GM12878 (cell line): ENCODE data around the gene SNCB. TPM values are rescaled to one million over a fixed set of nuclear protein-coding genes. Genes with fewer than 3 reads are reported as not detected.

Experiments
- ATAC-seq: fragments of 200-7000 bp; cut with Tn5 transposase; 3 replicates; pipeline ENCODE4 v1.9.1; 2020; ENCODE audit warnings: mild to moderate bottlenecking, moderate library complexity
- BruUV-seq: library from RNA; stranded (reverse); fragments of 400-500 nt; replicated peaks from 2 replicates; lab custom pipeline; 2021; lab: Mats Ljungman, UMichigan
- CTCF ChIA-PET: fragments of 300-600 bp; sonication (Branson Sonifier 250); formaldehyde crosslinking; extraction: SDS; loops from one replicate; lab custom pipeline; 2021; ENCODE audit warnings: inconsistent platforms; lab: Yijun Ruan, JAX
- POLR2A ChIA-PET: fragments of 350-600 bp; formaldehyde crosslinking; extraction: SDS; loops from one replicate; lab custom pipeline; 2021; ENCODE audit warnings: inconsistent platforms; lab: Charles Lee
- RAD21 ChIA-PET: fragments of 300-600 bp; sonication (Branson Sonifier 250); formaldehyde crosslinking; loops from one replicate; lab custom pipeline; 2023; ENCODE audit warnings: antibody characterized with exemption; ENCODE audit not compliant: unreplicated experiment; lab: Charles Lee
- SMC1A ChIA-PET: fragments of 300-600 bp; sonication (Branson Sonifier 250); formaldehyde crosslinking; loops from one replicate; lab custom pipeline; 2023; ENCODE audit not compliant: unreplicated experiment, uncharacterized antibody; lab: Charles Lee
- DNase-seq: peaks from one replicate; pipeline ENCODE4 v3.0.0-alpha.2; 2011; ENCODE audit warnings: low read depth, low spot score
- FAIRE-seq: peaks from 3 replicates; lab custom pipeline; 2011; peaks lifted over from hg19 to GRCh38; lab: Jason Lieb, UNC
- H2AFZ ChIP-seq: 2 replicates; pipeline ENCODE4 v1.6.0; 2011; ENCODE audit warnings: low read depth, low read length, control low read depth; ENCODE audit not compliant: control insufficient read depth
- H3K27ac ChIP-seq: 2 replicates; pipeline ENCODE4 v1.5.1; 2011; ENCODE audit warnings: control low read depth; ENCODE audit not compliant: control insufficient read depth, insufficient read depth
- H3K27me3 ChIP-seq, 2 experiments: replicated peaks in 1 of 2; 2 replicates each; pipeline versions ENCODE4 v1.6.0 to v1.6.1; 2011; ENCODE audit warnings: low read length in 1 of 2; ENCODE audit not compliant: control insufficient read depth in 2 of 2, insufficient read depth in 2 of 2
- H3K36me3 ChIP-seq, 2 experiments: 2 replicates each; pipeline ENCODE4 v1.5.1; 2011; ENCODE audit warnings: low read length in 1 of 2; ENCODE audit not compliant: control insufficient read depth in 2 of 2, insufficient read depth in 2 of 2
- H3K4me1 ChIP-seq: 2 replicates; pipeline ENCODE4 v1.6.1; 2011; ENCODE audit warnings: mild to moderate bottlenecking, low read length, moderate library complexity, mixed read lengths; ENCODE audit not compliant: control insufficient read depth, insufficient read depth
- H3K4me2 ChIP-seq: 2 replicates; pipeline ENCODE4 v1.6.0; 2011; ENCODE audit warnings: control low read depth; ENCODE audit not compliant: control insufficient read depth, insufficient read depth
- H3K4me3 ChIP-seq: fragments of 200-600 bp; sonication (generic); 2 replicates; pipeline ENCODE4 v1.5.1; 2016
- H3K79me2 ChIP-seq: 2 replicates; pipeline ENCODE4 v1.6.0; 2011; ENCODE audit warnings: low read length; ENCODE audit not compliant: control insufficient read depth, insufficient read depth
- H3K9ac ChIP-seq: 2 replicates; pipeline ENCODE4 v1.8.0; 2011; ENCODE audit warnings: low read length, control low read depth, mixed read lengths; ENCODE audit not compliant: control insufficient read depth, insufficient read depth
- H3K9me3 ChIP-seq: replicated peaks from 3 replicates; pipeline ENCODE4 v1.5.1; 2011; ENCODE audit warnings: mild to moderate bottlenecking, low read length; ENCODE audit not compliant: control insufficient read depth, insufficient read depth
- H4K20me1 ChIP-seq: 2 replicates; pipeline ENCODE4 v1.6.0; 2011; ENCODE audit not compliant: control insufficient read depth, insufficient read depth
- DPF2 ChIP-seq: fragments of 450-650 bp; IDR thresholded peaks from 2 replicates; pipeline ENCODE4 v1.6.1; 2017; ENCODE audit warnings: mild to moderate bottlenecking
- SUPT20H ChIP-seq: IDR thresholded peaks from 2 replicates; pipeline ENCODE4 v1.6.1; 2011; ENCODE audit warnings: low read depth, mild to moderate bottlenecking, low read length, moderate library complexity, borderline replicate concordance; ENCODE audit not compliant: control insufficient read depth
- WGBS: methylation state at CpG from one replicate; pipeline ENCODE4 v1.1.6; 2016; ENCODE audit warnings: low lambda C conversion rate; ENCODE audit not compliant: insufficient replicate concordance, insufficient coverage; ENCODE audit errors: missing lambda C conversion rate; 5-methylcytosine and 5-hydroxymethylcytosine counted together
- in situ Hi-C: fragments of 300-500 bp; cut with MboI; formaldehyde crosslinking; loops from 9 replicates; pipeline ENCODE4 v1.14.3; 2018; ENCODE audit warnings: mixed read lengths
- intact Hi-C: fragments of 100-400 bp; cut with micrococcal nuclease; formaldehyde crosslinking; loops from one replicate; pipeline ENCODE4 v1.14.2; 2022; ENCODE audit not compliant: unreplicated experiment
- polyA plus RNA-seq, 11 experiments: library from polyadenylated mRNA; depleted of rRNA in 4 of 11; unstranded in 6 of 11; stranded (reverse) in 5 of 11; fragments of >200 nt; fragmentation: Nextera tagmentation in 4 of 11; fragmentation: Illumina TruSeq in 1 of 11; extraction: Ambion mirVana in 4 of 11; extraction: Trizol in 1 of 11; gene quantifications; 1 replicate in 1 of 11; 2 replicates in 10 of 11; pipeline versions ENCODE4 v1.2.1 to v1.2.3, GENCODE V29; 2011 to 2016; ENCODE audit warnings: inconsistent platforms in 2 of 11, missing spikeins in 2 of 11, low read depth in 1 of 11
- total RNA-seq, 4 experiments: library from RNA; depleted of rRNA in 3 of 4; stranded (reverse); fragments of >200 nt in 3 of 4; fragmentation: Illumina TruSeq in 1 of 4; extraction: Trizol in 1 of 4; gene quantifications; 2 replicates each; pipeline versions ENCODE4 v1.2.1 to v1.2.3, GENCODE V29; 2013 to 2021
- TF ChIP-seq, protein P1 (sequence below): IDR thresholded peaks from 2 replicates; pipeline ENCODE4 v1.6.1; 2012; ENCODE audit warnings: low read length, inconsistent platforms

SNCB gene
- total and polyA plus RNA-seq, 10 of the 15 experiments (the other 5 are each of a cell fraction or from before 2014, with no cell fraction given), result 0.75 TPM; not detected in 9

GRCh38 chr5:176597417-176598389, 32.6 kb downstream of the SNCB start:
- FAIRE-seq, result no peak
- Histone ChIP-seq H3K36me3 (no peaks in the 10 kb centered on the region), H3K9ac (no peak overlapping the region), H3K27ac (no peak overlapping the region), H3K27me3 (no peaks in the 10 kb centered on the region), H3K4me3 (no peak overlapping the region), H3K4me2 (no peak overlapping the region), H2AFZ (no peak overlapping the region), H3K79me2 (no peaks in the 10 kb centered on the region), H4K20me1 (no peaks in the 10 kb centered on the region), H3K9me3 (no peaks in the 10 kb centered on the region), H3K4me1 (no peaks in the 10 kb centered on the region)
- SMC1A ChIA-PET, result no interaction called here
- intact Hi-C loops, result no loop called here
- TF ChIP-seq SUPT20H (no peak), DPF2 (no peak)
- TF ChIP-seq, protein P1, sequence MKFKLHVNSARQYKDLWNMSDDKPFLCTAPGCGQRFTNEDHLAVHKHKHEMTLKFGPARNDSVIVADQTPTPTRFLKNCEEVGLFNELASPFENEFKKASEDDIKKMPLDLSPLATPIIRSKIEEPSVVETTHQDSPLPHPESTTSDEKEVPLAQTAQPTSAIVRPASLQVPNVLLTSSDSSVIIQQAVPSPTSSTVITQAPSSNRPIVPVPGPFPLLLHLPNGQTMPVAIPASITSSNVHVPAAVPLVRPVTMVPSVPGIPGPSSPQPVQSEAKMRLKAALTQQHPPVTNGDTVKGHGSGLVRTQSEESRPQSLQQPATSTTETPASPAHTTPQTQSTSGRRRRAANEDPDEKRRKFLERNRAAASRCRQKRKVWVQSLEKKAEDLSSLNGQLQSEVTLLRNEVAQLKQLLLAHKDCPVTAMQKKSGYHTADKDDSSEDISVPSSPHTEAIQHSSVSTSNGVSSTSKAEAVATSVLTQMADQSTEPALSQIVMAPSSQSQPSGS, result no peak
- 92% methylated on average over 33 of the region's 47 CpGs for WGBS
- no peak for ATAC-seq
- RAD21 ChIA-PET, result no interaction called here
- POLR2A ChIA-PET, result no interaction called here
- in situ Hi-C loops, result loop anchor here (25.0 kb wide), 1 partner anchor 860 kb away; no protein-coding TSS in a partner anchor
- BruUV-seq, result no TSS peak
- DNase-seq, result no peak
- CTCF ChIA-PET, result no interaction called here
